PFSK-1 (cell line): ENCODE results near the gene EXOC1.

ENCODE experiments used
- FOXP2 ChIP-seq: optimal IDR thresholded peaks from 2 replicates; pipeline ENCODE3; 2011; ENCODE audit warnings: borderline replicate concordance, control low read depth, inconsistent platforms; ENCODE audit not compliant: insufficient read depth; ENCODE audit errors: extremely low read length, extremely low read depth
- POLR2AphosphoS5 ChIP-seq: IDR thresholded peaks from 2 replicates; pipeline ENCODE4 v1.6.1; 2012; ENCODE audit warnings: low read depth, mild to moderate bottlenecking, control low read depth, low read length, moderate library complexity
- REST ChIP-seq, 2 experiments: IDR thresholded peaks; 2 replicates each; pipeline versions ENCODE4 v1.6.1 to v1.8.0; 2011 to 2012; ENCODE audit warnings: low read depth in 2 of 2, low read length in 2 of 2, control low read depth in 1 of 2, inconsistent platforms in 1 of 2, mild to moderate bottlenecking in 1 of 2, moderate library complexity in 1 of 2; ENCODE audit not compliant: insufficient read depth in 1 of 2
- SIN3A ChIP-seq: IDR thresholded peaks from 2 replicates; pipeline ENCODE4 v1.6.1; 2012; ENCODE audit warnings: mild to moderate bottlenecking, low read length, moderate library complexity, borderline replicate concordance; ENCODE audit not compliant: insufficient read depth
- TAF1 ChIP-seq: IDR thresholded peaks from 2 replicates; pipeline ENCODE4 v1.6.1; 2012; ENCODE audit warnings: low read length, control low read depth, borderline replicate concordance; ENCODE audit not compliant: insufficient read depth

EXOC1 gene

GRCh38 chr4:55876387-55876786 is 22.9 kb downstream of the EXOC1 start:
- no peak for TF ChIP-seq TAF1
- no peak for TF ChIP-seq SIN3A
- no peak for TF ChIP-seq REST (IDR thresholded peaks at IDR 0.05; ENCODE audit: insufficient read depth in 1 of 2, low read depth in 2 of 2, low read length in 2 of 2)
- TF ChIP-seq FOXP2, result no peak

GRCh38 chr4:55879224-55879623 is 25.8 kb downstream of the EXOC1 start:
- no peak for TF ChIP-seq REST (IDR thresholded peaks at IDR 0.05; ENCODE audit: insufficient read depth in 1 of 2, low read depth in 2 of 2, low read length in 2 of 2)
- no peak for TF ChIP-seq FOXP2
- TF ChIP-seq POLR2AphosphoS5, result no peak
- no peak for TF ChIP-seq TAF1

DNA sequence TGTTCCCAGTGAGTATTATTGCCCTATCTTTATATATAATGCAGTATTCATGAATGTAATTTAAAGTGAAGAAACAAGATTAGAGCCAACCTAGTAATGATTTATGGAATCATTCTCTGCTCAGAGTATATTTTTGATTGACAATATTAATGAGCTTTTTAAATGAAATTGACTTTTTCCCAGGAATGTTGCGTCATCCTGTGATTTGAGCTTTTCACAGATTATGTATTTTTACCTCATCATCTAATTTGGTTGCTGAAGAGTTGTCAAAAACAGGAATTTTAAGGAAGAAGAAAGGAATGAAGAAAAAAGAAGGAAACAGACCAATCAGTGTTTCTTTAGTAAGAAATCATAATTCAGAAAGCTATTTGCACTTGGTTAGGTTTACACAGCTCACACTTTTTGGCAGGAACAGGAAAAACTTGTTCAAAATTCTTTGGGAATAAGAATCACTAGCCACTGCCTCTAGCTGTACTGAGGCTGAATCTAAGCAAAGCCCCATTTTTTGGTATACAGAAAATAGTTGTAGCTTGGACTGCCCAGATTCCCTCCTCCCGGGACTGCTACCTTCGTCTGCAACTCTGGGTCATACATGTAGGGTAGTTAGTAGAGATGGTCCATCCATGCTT is 27.3 kb downstream of the EXOC1 start:
- no peak for TF ChIP-seq TAF1
- TF ChIP-seq FOXP2, result no peak
- no peak for TF ChIP-seq SIN3A
- no peak for TF ChIP-seq POLR2AphosphoS5
- no peak for TF ChIP-seq REST (IDR thresholded peaks at IDR 0.05; ENCODE audit: insufficient read depth in 1 of 2, low read depth in 2 of 2, low read length in 2 of 2)

GRCh38 chr4:55884093-55884850 is 30.8 kb downstream of the EXOC1 start:
- TF ChIP-seq POLR2AphosphoS5 (no peak), REST (IDR thresholded peaks at IDR 0.05; ENCODE audit: insufficient read depth in 1 of 2, low read depth in 2 of 2, low read length in 2 of 2) (no peak), SIN3A (no peak), TAF1 (no peak), FOXP2 (no peak)

GRCh38 chr4:55884851-55885219 is 31.4 kb downstream of the EXOC1 start:
- TF ChIP-seq FOXP2, result no peak
- TF ChIP-seq REST (IDR thresholded peaks at IDR 0.05; ENCODE audit: insufficient read depth in 1 of 2, low read depth in 2 of 2, low read length in 2 of 2), result no peak
- TF ChIP-seq POLR2AphosphoS5, result no peak
- TF ChIP-seq TAF1, result no peak
- no peak for TF ChIP-seq SIN3A
